HepG2 (cell line): Measurements from ENCODE around the gene MDP1. TPM values are rescaled to one million over a fixed set of nuclear protein-coding genes. Genes with fewer than 3 reads are reported as not detected.

Experiments
- EP300 ChIP-seq, 3 experiments: sonication (generic) in 1 of 3; formaldehyde crosslinking in 1 of 3; IDR thresholded peaks; 2 replicates each; pipeline versions ENCODE4 v1.5.1 to v1.6.1; 2011 to 2020; ENCODE audit warnings: low read depth in 2 of 3, low read length in 2 of 3, borderline replicate concordance in 1 of 3, improper control_type of control experiment in 1 of 3, mild to moderate bottlenecking in 1 of 3, missing genetic modification reagents in 1 of 3, moderate library complexity in 1 of 3
- POLR2A ChIP-seq, 2 experiments: IDR thresholded peaks; 2 replicates each; pipeline ENCODE4 v1.6.1; 2011; ENCODE audit warnings: low read depth in 2 of 2, low read length in 2 of 2, mild to moderate bottlenecking in 1 of 2, moderate library complexity in 1 of 2; ENCODE audit not compliant: insufficient read depth in 1 of 2
- RELA ChIP-seq: sonication (generic); formaldehyde crosslinking; IDR thresholded peaks from 2 replicates; pipeline ENCODE4 v1.4.0; 2020; ENCODE audit warnings: missing genetic modification reagents
- SMAD3 ChIP-seq: sonication (generic); formaldehyde crosslinking; IDR thresholded peaks from 2 replicates; pipeline ENCODE4 v1.4.0; 2020; ENCODE audit warnings: missing genetic modification reagents
- SOX13 ChIP-seq, 3 experiments: fragments of 450-650 bp in 1 of 3; sonication (generic) in 1 of 3; formaldehyde crosslinking in 1 of 3; IDR thresholded peaks in 2 of 3; conservative IDR thresholded peaks in 1 of 3; 2 replicates each; pipeline versions ENCODE4 v1.5.0 to v1.6.1; 2016 to 2020; ENCODE audit warnings: antibody characterized with exemption in 1 of 3, mild to moderate bottlenecking in 1 of 3, missing compliant biosample characterization in 1 of 3, missing genetic modification reagents in 1 of 3, moderate library complexity in 1 of 3
- ZNF12 ChIP-seq: sonication (generic); formaldehyde crosslinking; IDR thresholded peaks from 2 replicates; pipeline ENCODE4 v1.5.0; 2020; ENCODE audit warnings: missing genetic modification reagents
- ZNF121 ChIP-seq: sonication (generic); formaldehyde crosslinking; IDR thresholded peaks from 2 replicates; pipeline ENCODE4 v1.5.0; 2020; ENCODE audit warnings: mild to moderate bottlenecking, missing genetic modification reagents
- ZNF138 ChIP-seq: sonication (generic); formaldehyde crosslinking; IDR thresholded peaks from 2 replicates; pipeline ENCODE4 v1.5.0; 2020; ENCODE audit warnings: mild to moderate bottlenecking, low read depth, missing genetic modification reagents
- polyA plus RNA-seq, 8 experiments: library from polyadenylated mRNA; depleted of rRNA in 3 of 8; stranded (reverse) in 7 of 8; unstranded in 1 of 8; fragments of >200 nt; fragmentation: Illumina TruSeq in 4 of 8; extraction: Trizol in 4 of 8; gene quantifications; 2 replicates each; pipeline versions ENCODE4 v1.2.1 to v1.2.3, GENCODE V29; 2011 to 2016; ENCODE audit warnings: low read depth in 4 of 8, missing spikeins in 1 of 8, mixed read lengths in 1 of 8; ENCODE audit not compliant: insufficient read depth in 1 of 8
- total RNA-seq, 5 experiments: library from RNA; depleted of rRNA; stranded (reverse); fragments of >200 nt; fragmentation: Illumina TruSeq; extraction: Trizol; gene quantifications; 2 replicates each; pipeline ENCODE4 v1.2.3, GENCODE V29; 2016; ENCODE audit warnings: low read depth in 1 of 5
- TF ChIP-seq, protein P1 (sequence below): sonication (generic); formaldehyde crosslinking; IDR thresholded peaks from 2 replicates; pipeline ENCODE4 v1.4.0; 2020; ENCODE audit warnings: missing genetic modification reagents
- TF ChIP-seq, protein P2 (sequence below): sonication (generic); formaldehyde crosslinking; IDR thresholded peaks from 2 replicates; pipeline ENCODE4 v1.9.0; 2022; ENCODE audit warnings: low read depth, missing genetic modification reagents
- TF ChIP-seq, protein P3 (sequence below): sonication (generic); formaldehyde crosslinking; IDR thresholded peaks from 2 replicates; pipeline ENCODE4 v1.4.0; 2020; ENCODE audit warnings: mild to moderate bottlenecking, missing genetic modification reagents
- TF ChIP-seq, protein P4 (sequence below): sonication (generic); formaldehyde crosslinking; IDR thresholded peaks from 2 replicates; pipeline ENCODE4 v1.4.0; 2020; ENCODE audit warnings: mild to moderate bottlenecking, missing genetic modification reagents
- TF ChIP-seq, protein P5 (sequence below): sonication (generic); formaldehyde crosslinking; IDR thresholded peaks from 2 replicates; pipeline ENCODE4; 2020; ENCODE audit warnings: missing genetic modification reagents, mild to moderate bottlenecking, borderline replicate concordance
- TF ChIP-seq, protein P6 (sequence below): IDR thresholded peaks from 2 replicates; pipeline ENCODE4 v1.6.1; 2016; ENCODE audit warnings: control low read depth

The MDP1 gene
- total and polyA plus RNA-seq, 2 of the 13 experiments (the other 11 are each of a cell fraction or from before 2014, with no cell fraction given), result 44.1 to 48.7 TPM

DNA sequence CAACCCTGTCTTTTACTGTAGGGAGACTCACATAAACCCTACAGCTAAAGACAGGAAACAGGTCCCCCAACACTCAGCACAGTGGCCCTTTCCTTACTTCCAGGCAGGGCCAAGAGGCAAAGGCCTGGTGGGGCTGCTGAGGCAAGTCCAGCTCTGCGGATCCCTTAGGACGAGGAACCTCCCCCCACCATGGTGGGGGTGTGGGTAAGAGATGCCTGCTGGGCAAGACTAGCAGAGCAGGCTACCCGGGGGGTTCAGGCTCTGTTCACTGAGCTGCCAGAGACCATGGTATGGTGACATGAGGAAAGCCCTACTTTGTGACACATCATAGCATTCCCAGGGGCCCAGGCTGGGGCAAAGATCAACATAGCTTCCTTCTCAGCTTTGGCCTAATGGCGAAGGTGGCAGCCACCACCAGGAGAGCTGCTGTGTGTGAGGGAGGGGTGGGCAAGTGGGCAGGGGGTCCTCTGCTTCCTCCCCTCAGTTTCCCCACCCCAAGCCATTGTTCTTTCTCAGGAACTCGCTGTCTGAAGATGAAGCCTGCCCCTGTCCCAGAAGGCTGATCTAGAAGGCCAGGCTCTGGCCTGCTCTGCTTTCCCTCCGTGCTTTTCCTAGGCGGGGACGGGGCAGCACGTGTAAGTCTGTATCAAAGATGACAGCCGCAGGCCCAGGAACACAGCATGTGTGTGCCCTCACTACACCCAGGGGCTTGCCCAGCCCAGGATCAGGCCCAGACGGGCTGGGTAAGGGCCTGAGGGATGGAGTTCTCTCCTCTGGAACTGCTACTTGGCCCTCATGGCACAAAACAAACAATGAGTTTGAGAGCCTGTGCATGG is 36.6 kb upstream of the MDP1 start (continued):
- peak; percentile 72 to 82 for TF ChIP-seq EP300 (IDR thresholded peaks at IDR 0.05; ENCODE audit: low read depth in 2 of 2, low read length in 2 of 2)
- peak; percentile 63 for TF ChIP-seq EP300 (CRISPR knock-in tag; IDR thresholded peaks at IDR 0.05; ENCODE audit: borderline replicate concordance)
- TF ChIP-seq, protein P1, sequence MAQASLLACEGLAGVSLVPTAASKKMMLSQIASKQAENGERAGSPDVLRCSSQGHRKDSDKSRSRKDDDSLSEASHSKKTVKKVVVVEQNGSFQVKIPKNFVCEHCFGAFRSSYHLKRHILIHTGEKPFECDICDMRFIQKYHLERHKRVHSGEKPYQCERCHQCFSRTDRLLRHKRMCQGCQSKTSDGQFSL, result peak; percentile 84
- TF ChIP-seq, protein P2, sequence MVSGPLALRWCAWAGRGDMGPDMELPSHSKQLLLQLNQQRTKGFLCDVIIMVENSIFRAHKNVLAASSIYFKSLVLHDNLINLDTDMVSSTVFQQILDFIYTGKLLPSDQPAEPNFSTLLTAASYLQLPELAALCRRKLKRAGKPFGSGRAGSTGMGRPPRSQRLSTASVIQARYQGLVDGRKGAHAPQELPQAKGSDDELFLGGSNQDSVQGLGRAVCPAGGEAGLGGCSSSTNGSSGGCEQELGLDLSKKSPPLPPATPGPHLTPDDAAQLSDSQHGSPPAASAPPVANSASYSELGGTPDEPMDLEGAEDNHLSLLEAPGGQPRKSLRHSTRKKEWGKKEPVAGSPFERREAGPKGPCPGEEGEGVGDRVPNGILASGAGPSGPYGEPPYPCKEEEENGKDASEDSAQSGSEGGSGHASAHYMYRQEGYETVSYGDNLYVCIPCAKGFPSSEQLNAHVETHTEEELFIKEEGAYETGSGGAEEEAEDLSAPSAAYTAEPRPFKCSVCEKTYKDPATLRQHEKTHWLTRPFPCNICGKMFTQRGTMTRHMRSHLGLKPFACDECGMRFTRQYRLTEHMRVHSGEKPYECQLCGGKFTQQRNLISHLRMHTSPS, result peak; percentile 64
- TF ChIP-seq, protein P3, sequence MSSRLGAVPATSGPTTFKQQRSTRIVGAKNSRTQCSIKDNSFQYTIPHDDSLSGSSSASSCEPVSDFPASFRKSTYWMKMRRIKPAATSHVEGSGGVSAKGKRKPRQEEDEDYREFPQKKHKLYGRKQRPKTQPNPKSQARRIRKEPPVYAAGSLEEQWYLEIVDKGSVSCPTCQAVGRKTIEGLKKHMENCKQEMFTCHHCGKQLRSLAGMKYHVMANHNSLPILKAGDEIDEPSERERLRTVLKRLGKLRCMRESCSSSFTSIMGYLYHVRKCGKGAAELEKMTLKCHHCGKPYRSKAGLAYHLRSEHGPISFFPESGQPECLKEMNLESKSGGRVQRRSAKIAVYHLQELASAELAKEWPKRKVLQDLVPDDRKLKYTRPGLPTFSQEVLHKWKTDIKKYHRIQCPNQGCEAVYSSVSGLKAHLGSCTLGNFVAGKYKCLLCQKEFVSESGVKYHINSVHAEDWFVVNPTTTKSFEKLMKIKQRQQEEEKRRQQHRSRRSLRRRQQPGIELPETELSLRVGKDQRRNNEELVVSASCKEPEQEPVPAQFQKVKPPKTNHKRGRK (CRISPR knock-in tag), result peak; percentile 53; the same call in 1 of the 2 replicates
- TF ChIP-seq, protein P4, sequence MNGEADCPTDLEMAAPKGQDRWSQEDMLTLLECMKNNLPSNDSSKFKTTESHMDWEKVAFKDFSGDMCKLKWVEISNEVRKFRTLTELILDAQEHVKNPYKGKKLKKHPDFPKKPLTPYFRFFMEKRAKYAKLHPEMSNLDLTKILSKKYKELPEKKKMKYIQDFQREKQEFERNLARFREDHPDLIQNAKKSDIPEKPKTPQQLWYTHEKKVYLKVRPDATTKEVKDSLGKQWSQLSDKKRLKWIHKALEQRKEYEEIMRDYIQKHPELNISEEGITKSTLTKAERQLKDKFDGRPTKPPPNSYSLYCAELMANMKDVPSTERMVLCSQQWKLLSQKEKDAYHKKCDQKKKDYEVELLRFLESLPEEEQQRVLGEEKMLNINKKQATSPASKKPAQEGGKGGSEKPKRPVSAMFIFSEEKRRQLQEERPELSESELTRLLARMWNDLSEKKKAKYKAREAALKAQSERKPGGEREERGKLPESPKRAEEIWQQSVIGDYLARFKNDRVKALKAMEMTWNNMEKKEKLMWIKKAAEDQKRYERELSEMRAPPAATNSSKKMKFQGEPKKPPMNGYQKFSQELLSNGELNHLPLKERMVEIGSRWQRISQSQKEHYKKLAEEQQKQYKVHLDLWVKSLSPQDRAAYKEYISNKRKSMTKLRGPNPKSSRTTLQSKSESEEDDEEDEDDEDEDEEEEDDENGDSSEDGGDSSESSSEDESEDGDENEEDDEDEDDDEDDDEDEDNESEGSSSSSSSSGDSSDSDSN (CRISPR knock-in tag), result peak; percentile 78
- 0 out of 2 replicates have a peak, but pooled peaks have one; percentile 61 for TF ChIP-seq ZNF138 (CRISPR knock-in tag)
- TF ChIP-seq POLR2A (IDR thresholded peaks at IDR 0.05; ENCODE audit: insufficient read depth in 1 of 2, low read depth in 2 of 2, low read length in 2 of 2), result peak in 1 of 2 experiments; percentile 34; a peak in 1 of 4 replicates
- peak; percentile 11; the same call in 1 of the 2 replicates for TF ChIP-seq ZNF12 (CRISPR knock-in tag)
- TF ChIP-seq SOX13 (IDR thresholded peaks at IDR 0.05), result no peak
- peak; percentile 77 to 88; a peak in 3 of 4 replicates for TF ChIP-seq SOX13 (CRISPR knock-in tag; conservative IDR thresholded peaks at IDR 0.05 in 1 of 2, IDR thresholded peaks at IDR 0.05 in 1 of 2)
- peak; percentile 65; the same call in 1 of the 2 replicates for TF ChIP-seq SMAD3
- TF ChIP-seq RELA, result no peak
- TF ChIP-seq, protein P5, sequence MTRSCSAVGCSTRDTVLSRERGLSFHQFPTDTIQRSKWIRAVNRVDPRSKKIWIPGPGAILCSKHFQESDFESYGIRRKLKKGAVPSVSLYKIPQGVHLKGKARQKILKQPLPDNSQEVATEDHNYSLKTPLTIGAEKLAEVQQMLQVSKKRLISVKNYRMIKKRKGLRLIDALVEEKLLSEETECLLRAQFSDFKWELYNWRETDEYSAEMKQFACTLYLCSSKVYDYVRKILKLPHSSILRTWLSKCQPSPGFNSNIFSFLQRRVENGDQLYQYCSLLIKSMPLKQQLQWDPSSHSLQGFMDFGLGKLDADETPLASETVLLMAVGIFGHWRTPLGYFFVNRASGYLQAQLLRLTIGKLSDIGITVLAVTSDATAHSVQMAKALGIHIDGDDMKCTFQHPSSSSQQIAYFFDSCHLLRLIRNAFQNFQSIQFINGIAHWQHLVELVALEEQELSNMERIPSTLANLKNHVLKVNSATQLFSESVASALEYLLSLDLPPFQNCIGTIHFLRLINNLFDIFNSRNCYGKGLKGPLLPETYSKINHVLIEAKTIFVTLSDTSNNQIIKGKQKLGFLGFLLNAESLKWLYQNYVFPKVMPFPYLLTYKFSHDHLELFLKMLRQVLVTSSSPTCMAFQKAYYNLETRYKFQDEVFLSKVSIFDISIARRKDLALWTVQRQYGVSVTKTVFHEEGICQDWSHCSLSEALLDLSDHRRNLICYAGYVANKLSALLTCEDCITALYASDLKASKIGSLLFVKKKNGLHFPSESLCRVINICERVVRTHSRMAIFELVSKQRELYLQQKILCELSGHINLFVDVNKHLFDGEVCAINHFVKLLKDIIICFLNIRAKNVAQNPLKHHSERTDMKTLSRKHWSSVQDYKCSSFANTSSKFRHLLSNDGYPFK, result peak; percentile 86
- TF ChIP-seq, protein P6, sequence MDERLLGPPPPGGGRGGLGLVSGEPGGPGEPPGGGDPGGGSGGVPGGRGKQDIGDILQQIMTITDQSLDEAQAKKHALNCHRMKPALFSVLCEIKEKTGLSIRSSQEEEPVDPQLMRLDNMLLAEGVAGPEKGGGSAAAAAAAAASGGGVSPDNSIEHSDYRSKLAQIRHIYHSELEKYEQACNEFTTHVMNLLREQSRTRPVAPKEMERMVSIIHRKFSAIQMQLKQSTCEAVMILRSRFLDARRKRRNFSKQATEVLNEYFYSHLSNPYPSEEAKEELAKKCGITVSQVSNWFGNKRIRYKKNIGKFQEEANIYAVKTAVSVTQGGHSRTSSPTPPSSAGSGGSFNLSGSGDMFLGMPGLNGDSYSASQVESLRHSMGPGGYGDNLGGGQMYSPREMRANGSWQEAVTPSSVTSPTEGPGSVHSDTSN, result peak; percentile 41; the same call in 1 of the 2 replicates
- no peak for TF ChIP-seq ZNF121 (CRISPR knock-in tag)
